ENCODE measurements around the gene RIBC1.

DNA sequence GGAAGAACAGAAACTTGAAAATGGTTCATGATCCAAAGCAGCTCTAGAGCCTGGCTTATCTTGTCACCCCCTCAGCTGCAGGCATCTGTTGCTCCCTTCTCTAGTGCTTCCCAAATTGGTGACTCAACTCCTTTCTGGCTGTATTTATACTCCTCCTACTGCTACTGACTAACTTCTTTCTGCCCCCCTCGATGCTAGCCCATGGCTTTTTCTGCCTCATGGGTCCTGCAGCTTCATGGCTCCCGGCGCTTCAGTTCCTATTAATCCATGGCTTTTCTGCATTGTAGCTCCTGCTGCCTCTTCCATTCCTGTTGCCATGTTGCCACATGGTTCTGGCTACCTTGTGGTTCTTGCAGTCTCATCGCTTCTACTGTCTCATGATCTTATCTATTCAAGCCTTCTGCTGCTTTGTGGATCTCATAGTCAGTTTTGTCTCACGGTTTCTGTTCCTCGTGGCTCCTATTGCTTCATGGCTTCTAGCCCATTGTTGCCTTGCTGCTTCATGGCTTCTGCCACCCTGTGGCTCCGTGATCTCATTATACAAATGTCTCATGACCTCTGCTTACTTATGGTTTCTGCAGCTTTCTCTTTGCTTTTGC is 48.4 kb upstream of the RIBC1 start:
- TF ChIP-seq, protein P1, sequence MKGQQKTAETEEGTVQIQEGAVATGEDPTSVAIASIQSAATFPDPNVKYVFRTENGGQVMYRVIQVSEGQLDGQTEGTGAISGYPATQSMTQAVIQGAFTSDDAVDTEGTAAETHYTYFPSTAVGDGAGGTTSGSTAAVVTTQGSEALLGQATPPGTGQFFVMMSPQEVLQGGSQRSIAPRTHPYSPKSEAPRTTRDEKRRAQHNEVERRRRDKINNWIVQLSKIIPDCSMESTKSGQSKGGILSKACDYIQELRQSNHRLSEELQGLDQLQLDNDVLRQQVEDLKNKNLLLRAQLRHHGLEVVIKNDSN (IDR thresholded peaks at IDR 0.05): no peak
- TF ChIP-seq ZBTB7A (IDR thresholded peaks at IDR 0.05; ENCODE audit: low read depth): no peak
- no peak for TF ChIP-seq EP300 (IDR thresholded peaks at IDR 0.05; ENCODE audit: borderline replicate concordance)
- no peak for TF ChIP-seq TEAD4 (IDR thresholded peaks at IDR 0.05)
- TF ChIP-seq, protein P2, sequence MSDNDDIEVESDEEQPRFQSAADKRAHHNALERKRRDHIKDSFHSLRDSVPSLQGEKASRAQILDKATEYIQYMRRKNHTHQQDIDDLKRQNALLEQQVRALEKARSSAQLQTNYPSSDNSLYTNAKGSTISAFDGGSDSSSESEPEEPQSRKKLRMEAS (IDR thresholded peaks at IDR 0.05): no peak
- no peak for TF ChIP-seq CEBPB (IDR thresholded peaks at IDR 0.05)
- TF ChIP-seq CREB1 (IDR thresholded peaks at IDR 0.05; ENCODE audit: low read depth): no peak

Data from Ishikawa (cell line).